SU-DHL-6 (cell line): ENCODE data around the gene MOGAT3.

ENCODE experiments used
- H2AFZ ChIP-seq: fragments of 200-600 bp; sonication (generic); 2 replicates; pipeline ENCODE4 v1.6.1; 2014; ENCODE audit warnings: low read depth, mild to moderate bottlenecking, moderate library complexity, mixed read lengths, antibody characterized with exemption, low read length; ENCODE audit not compliant: severe bottlenecking
- H3F3A ChIP-seq: fragments of 200-600 bp; shearing (Covaris generic); 2 replicates; pipeline ENCODE4 v1.6.0; 2016; ENCODE audit warnings: antibody characterized with exemption, mild to moderate bottlenecking; ENCODE audit not compliant: insufficient read depth
- H3K27ac ChIP-seq: fragments of 200-600 bp; sonication (generic); 2 replicates; pipeline ENCODE4 v1.5.1; 2016; ENCODE audit warnings: low read depth, mild to moderate bottlenecking, low read length, moderate library complexity, mixed read lengths
- H3K27me3 ChIP-seq: fragments of 200-600 bp; sonication (generic), shearing (Covaris generic); 2 replicates; pipeline ENCODE4 v1.6.0; 2014; ENCODE audit warnings: mild to moderate bottlenecking, low read length
- H3K36me3 ChIP-seq: fragments of 200-600 bp; sonication (generic); 2 replicates; pipeline ENCODE4 v1.6.1; 2014; ENCODE audit warnings: mild to moderate bottlenecking, low read length, mixed read lengths
- H3K4me2 ChIP-seq: fragments of 300-600, 200-600 bp; shearing (Covaris generic), sonication (generic); 2 replicates; pipeline ENCODE4 v1.6.0; 2014; ENCODE audit warnings: low read length, low read depth, mild to moderate bottlenecking; ENCODE audit not compliant: poor library complexity, severe bottlenecking
- H3K4me3 ChIP-seq: fragments of 200-600 bp; sonication (generic); 2 replicates; pipeline ENCODE4 v1.5.1; 2014; ENCODE audit warnings: antibody characterized with exemption, low read length, mild to moderate bottlenecking, mixed read lengths; ENCODE audit not compliant: insufficient read depth, poor library complexity, severe bottlenecking
- H3K79me2 ChIP-seq: fragments of 200-600 bp; sonication (generic); 2 replicates; pipeline ENCODE4 v1.6.1; 2014; ENCODE audit warnings: mild to moderate bottlenecking, low read length, moderate library complexity; ENCODE audit not compliant: insufficient read depth
- H3K9ac ChIP-seq: fragments of 200-600 bp; sonication (generic); 2 replicates; pipeline ENCODE4 v1.7.0; 2014; ENCODE audit warnings: mild to moderate bottlenecking, low read length
- H3K9me2 ChIP-seq: fragments of 200-600 bp; sonication (generic); replicated peaks from 2 replicates; pipeline ENCODE4 v1.6.1; 2014; ENCODE audit warnings: low read length; ENCODE audit not compliant: insufficient read depth
- H3K9me3 ChIP-seq: fragments of 200-600 bp; sonication (generic); 2 replicates; pipeline ENCODE4 v1.6.1; 2014; ENCODE audit warnings: low read length, mixed read lengths; ENCODE audit not compliant: insufficient read depth
- H4K20me1 ChIP-seq: fragments of 200-600 bp; sonication (generic); 2 replicates; pipeline ENCODE4 v1.6.1; 2014; ENCODE audit warnings: low read depth, mild to moderate bottlenecking, antibody characterized with exemption, low read length, moderate library complexity, mixed read lengths
- EZH2phosphoT487 ChIP-seq: fragments of 200-600 bp; sonication (generic), shearing (Covaris generic); conservative IDR thresholded peaks from 2 replicates; pipeline ENCODE4 v1.6.1; 2018; ENCODE audit warnings: mild to moderate bottlenecking, antibody characterized with exemption, low read length, moderate library complexity, mixed read lengths
- TF ChIP-seq, protein P1 (sequence below): fragments of 200-600 bp; sonication (generic); IDR thresholded peaks from one replicate; pipeline ENCODE4 v1.5.1; 2017; ENCODE audit warnings: antibody characterized with exemption, mild to moderate bottlenecking, low read length, moderate library complexity; ENCODE audit not compliant: insufficient read depth, poor library complexity, severe bottlenecking

MOGAT3 gene

DNA sequence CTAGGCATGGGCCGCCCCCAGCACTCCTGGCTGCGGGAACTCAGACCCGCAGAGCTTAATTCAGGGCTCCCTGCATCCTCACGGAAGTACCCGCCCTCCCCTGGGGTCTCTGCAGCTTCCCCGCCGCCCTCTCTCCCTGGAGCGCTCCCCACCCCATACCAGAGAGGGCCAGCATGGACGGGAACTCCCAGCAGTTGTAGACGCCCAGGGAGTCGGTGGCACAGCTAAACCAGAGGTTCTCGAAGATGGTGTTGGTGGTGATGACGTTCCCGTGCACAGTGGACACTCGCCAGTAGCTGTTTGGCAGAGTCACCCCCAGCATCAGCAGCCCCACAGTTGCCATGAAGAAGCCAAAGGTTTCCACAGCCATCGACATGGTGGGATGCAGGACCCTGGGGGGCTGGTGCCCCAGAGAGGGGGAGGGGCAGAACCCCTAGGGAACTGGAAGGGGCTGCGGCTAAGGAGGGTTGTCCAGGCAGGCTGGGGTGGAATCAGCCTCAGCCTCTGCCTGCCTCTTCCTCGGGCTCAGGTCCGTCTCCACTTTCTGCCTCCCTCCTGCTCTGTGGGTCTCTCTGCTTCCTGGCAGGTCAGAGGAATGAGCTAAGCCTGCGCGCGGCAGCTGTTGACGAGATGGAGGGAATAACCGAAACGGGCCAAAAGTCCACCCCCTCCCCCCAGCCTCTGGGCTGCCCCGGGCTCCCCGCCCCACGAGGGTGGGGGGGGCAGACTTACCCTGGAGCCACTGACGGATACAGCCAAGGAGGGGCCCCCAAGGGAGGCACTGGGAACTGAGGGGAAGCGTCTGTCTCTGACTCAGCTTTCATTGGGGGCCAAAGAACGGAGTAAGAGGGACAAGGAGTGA lies 36.6 kb upstream of the MOGAT3 start, which contains the start of gene CLDN15:
Gene CLDN15, minus strand, starts transcription at position 597 of the 862 bp plus-strand sequence. Its CDS starts 221 bp downstream, at position 376.
- H3F3A ChIP-seq, result no peaks in the 10 kb centered on the region
- no peaks in the 10 kb centered on the region for H3K9me3 ChIP-seq
- H3K4me2 ChIP-seq, result no peak within 1 kb of the TSS
- no peak within 1 kb of the TSS for H3K27ac ChIP-seq
- H3K79me2 ChIP-seq, result peaks cover 8% of the 10 kb centered on the region
- no peaks in the 10 kb centered on the region for H4K20me1 ChIP-seq
- H3K9ac ChIP-seq, result no peak within 1 kb of the TSS
- no peaks in the 10 kb centered on the region for H3K27me3 ChIP-seq
- TF ChIP-seq EZH2phosphoT487, result no peak
- TF ChIP-seq, protein P1, sequence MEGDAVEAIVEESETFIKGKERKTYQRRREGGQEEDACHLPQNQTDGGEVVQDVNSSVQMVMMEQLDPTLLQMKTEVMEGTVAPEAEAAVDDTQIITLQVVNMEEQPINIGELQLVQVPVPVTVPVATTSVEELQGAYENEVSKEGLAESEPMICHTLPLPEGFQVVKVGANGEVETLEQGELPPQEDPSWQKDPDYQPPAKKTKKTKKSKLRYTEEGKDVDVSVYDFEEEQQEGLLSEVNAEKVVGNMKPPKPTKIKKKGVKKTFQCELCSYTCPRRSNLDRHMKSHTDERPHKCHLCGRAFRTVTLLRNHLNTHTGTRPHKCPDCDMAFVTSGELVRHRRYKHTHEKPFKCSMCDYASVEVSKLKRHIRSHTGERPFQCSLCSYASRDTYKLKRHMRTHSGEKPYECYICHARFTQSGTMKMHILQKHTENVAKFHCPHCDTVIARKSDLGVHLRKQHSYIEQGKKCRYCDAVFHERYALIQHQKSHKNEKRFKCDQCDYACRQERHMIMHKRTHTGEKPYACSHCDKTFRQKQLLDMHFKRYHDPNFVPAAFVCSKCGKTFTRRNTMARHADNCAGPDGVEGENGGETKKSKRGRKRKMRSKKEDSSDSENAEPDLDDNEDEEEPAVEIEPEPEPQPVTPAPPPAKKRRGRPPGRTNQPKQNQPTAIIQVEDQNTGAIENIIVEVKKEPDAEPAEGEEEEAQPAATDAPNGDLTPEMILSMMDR, result no peak
- H3K4me3 ChIP-seq, result no peak within 1 kb of the TSS
- no peaks in the 10 kb centered on the region for H3K9me2 ChIP-seq
- no peaks in the 10 kb centered on the region for H3K36me3 ChIP-seq
- H2AFZ ChIP-seq, result no peak within 1 kb of the TSS

DNA sequence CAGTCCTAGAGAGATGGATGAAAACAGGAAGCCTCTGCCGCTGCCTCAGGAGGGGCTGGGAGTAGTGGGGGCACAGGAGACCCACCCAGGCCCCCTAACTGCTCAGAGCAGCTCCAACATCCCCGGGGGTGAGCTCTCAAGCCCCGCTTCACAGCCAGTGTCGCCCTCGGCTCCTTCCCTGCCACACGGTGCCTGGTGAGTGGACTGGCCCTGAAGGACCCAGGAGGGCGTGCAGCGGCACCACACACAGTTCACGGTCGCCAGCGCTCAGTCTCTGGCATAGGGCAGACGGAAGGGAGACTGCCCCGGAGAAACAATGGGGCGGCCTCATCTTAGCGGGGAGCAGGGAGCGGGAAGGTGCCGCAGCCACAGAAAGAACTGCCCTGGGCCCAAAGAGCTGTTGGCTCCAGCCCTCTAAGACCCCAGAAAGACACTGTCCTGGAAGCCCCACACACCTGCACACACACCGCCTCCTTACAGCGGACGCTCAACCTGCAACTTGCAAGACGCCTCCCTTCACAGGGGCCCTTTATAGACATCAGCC lies 35.5 kb upstream of the MOGAT3 start:
- Histone ChIP-seq H2AFZ (no peak overlapping the region), H3K27me3 (no peaks in the 10 kb centered on the region), H4K20me1 (no peaks in the 10 kb centered on the region), H3K4me2 (no peak overlapping the region), H3K36me3 (no peaks in the 10 kb centered on the region), H3K9me3 (no peaks in the 10 kb centered on the region), H3K4me3 (no peak overlapping the region), H3K79me2 (no peaks in the 10 kb centered on the region), H3K9ac (no peak overlapping the region), H3K9me2 (no peaks in the 10 kb centered on the region), H3K27ac (no peak overlapping the region), H3F3A (no peaks in the 10 kb centered on the region)
- TF ChIP-seq, protein P1, result no peak
- TF ChIP-seq EZH2phosphoT487, result no peak

DNA sequence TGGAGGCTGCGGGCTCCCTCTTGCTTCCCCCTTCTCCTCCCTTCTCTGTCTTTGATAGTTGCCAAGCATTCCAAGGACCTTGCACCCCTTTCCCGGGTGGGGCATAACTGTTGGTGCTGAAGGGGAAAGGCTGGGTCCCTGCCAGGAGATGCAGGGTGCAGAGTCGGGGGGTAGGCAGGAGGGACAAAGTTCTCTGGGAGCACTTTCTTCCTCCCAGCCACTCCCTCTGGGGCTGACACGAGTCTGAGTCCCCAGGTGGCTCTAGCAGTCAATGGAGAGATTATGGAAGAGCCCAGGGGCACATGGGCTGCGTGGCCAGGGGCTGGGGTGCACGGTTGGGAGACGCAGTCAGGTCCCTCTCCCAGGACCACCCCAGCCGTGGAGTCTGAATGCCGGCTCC lies 34.7 kb upstream of the MOGAT3 start:
- Histone ChIP-seq H3F3A (no peaks in the 10 kb centered on the region), H3K9me3 (no peaks in the 10 kb centered on the region), H3K9me2 (no peaks in the 10 kb centered on the region), H4K20me1 (no peaks in the 10 kb centered on the region), H3K4me3 (no peak overlapping the region), H2AFZ (no peak overlapping the region), H3K27me3 (no peaks in the 10 kb centered on the region), H3K9ac (no peak overlapping the region), H3K36me3 (no peaks in the 10 kb centered on the region), H3K4me2 (no peak overlapping the region), H3K79me2 (no peaks in the 10 kb centered on the region), H3K27ac (no peak overlapping the region)
- TF ChIP-seq, protein P1, result no peak
- no peak for TF ChIP-seq EZH2phosphoT487
